HCT116 (cell line): ENCODE measurements around the gene ADRA2A. TPM values are rescaled to one million over a fixed set of nuclear protein-coding genes. Genes with fewer than 3 reads are reported as not detected.

Experiments
- ATAC-seq: fragments of 200-7000 bp; cut with Tn5 transposase; 2 replicates; pipeline ENCODE4 v1.9.1; 2020; ENCODE audit warnings: mild to moderate bottlenecking, moderate library complexity
- BruUV-seq: library from RNA; stranded (reverse); fragments of 400-500 nt; replicated peaks from 2 replicates; lab custom pipeline; 2021; lab: Mats Ljungman, UMichigan
- CTCF ChIA-PET: fragments of 300-600 bp; sonication (Branson Sonifier 250); formaldehyde crosslinking; loops from one replicate; lab custom pipeline; 2021; ENCODE audit warnings: antibody characterized with exemption; lab: Charles Lee
- POLR2A ChIA-PET: fragments of 300-600, 350-600 bp; sonication (Branson Sonifier 250); formaldehyde crosslinking; loops from one replicate; lab custom pipeline; 2021; ENCODE audit warnings: antibody characterized with exemption; lab: Charles Lee
- RAD21 ChIA-PET, 2 experiments: fragments of 300-600 bp; sonication (Branson Sonifier 250); formaldehyde crosslinking; loops; one replicate each; lab custom pipeline; 2023; ENCODE audit warnings: low total read pairs in 2 of 2; ENCODE audit not compliant: uncharacterized antibody in 2 of 2, unreplicated experiment in 2 of 2, low non-redundant PET in 1 of 2; lab: Charles Lee
- DNase-seq: peaks from one replicate; pipeline ENCODE4 v3.0.0-alpha.2; 2010; ENCODE audit warnings: low read depth, low spot score
- H2AFZ ChIP-seq: fragments of 200-600 bp; shearing (Covaris generic), sonication (generic); 2 replicates; pipeline ENCODE4 v1.6.1; 2017; ENCODE audit warnings: low read depth, mixed run types, mixed read lengths, antibody characterized with exemption, low read length; ENCODE audit not compliant: poor library complexity, severe bottlenecking
- H3K27ac ChIP-seq: 2 replicates; pipeline ENCODE4 v1.5.1; 2012; ENCODE audit warnings: low read depth, low read length
- H3K27me3 ChIP-seq: fragments of 200-600 bp; sonication (generic); 2 replicates; pipeline ENCODE4 v1.6.1; 2016; ENCODE audit warnings: mixed run types, low read length, mixed read lengths; ENCODE audit not compliant: insufficient read depth
- H3K36me3 ChIP-seq, 2 experiments: fragments of 200-500 bp in 1 of 2; fragments of 200-600 bp in 1 of 2; sonication (Bioruptor generic) in 1 of 2; sonication (generic) in 1 of 2; 2 replicates each; pipeline versions ENCODE4 v1.5.1 to v1.6.1; 2014 to 2016; ENCODE audit warnings: low read length in 2 of 2, inconsistent platforms in 1 of 2, mixed read lengths in 1 of 2, mixed run types in 1 of 2; ENCODE audit not compliant: insufficient read depth in 2 of 2, control insufficient read depth in 1 of 2
- H3K4me1 ChIP-seq, 2 experiments: fragments of 200-600 bp in 1 of 2; sonication (generic) in 1 of 2; 2 replicates each; pipeline versions ENCODE4 v1.5.1 to v1.6.1; 2012 to 2017; ENCODE audit warnings: low read length in 2 of 2, inconsistent platforms in 1 of 2, mild to moderate bottlenecking in 1 of 2, mixed read lengths in 1 of 2, mixed run types in 1 of 2, moderate library complexity in 1 of 2; ENCODE audit not compliant: insufficient read depth in 2 of 2, control insufficient read depth in 1 of 2
- H3K4me2 ChIP-seq: fragments of 200-600 bp; sonication (generic); 2 replicates; pipeline ENCODE4 v1.6.1; 2017; ENCODE audit warnings: mixed run types, low read length, mixed read lengths
- H3K4me3 ChIP-seq, 2 experiments: fragments of 200-600 bp in 1 of 2; sonication (generic) in 1 of 2; replicated peaks in 1 of 2; 2 replicates each; pipeline ENCODE4 v1.5.1; 2011 to 2016; ENCODE audit warnings: low read length in 2 of 2, control low read depth in 1 of 2, low read depth in 1 of 2, mild to moderate bottlenecking in 1 of 2, mixed read lengths in 1 of 2, mixed run types in 1 of 2
- H3K79me2 ChIP-seq: fragments of 200-600 bp; sonication (generic); 2 replicates; pipeline ENCODE4 v1.6.1; 2017; ENCODE audit warnings: mild to moderate bottlenecking, mixed run types, low read length, moderate library complexity, mixed read lengths; ENCODE audit not compliant: insufficient read depth
- H3K9ac ChIP-seq: fragments of 200-600 bp; sonication (generic); 2 replicates; pipeline ENCODE4 v1.6.1; 2016; ENCODE audit warnings: low read length, mixed read lengths
- H3K9me2 ChIP-seq: fragments of 200-600 bp; sonication (generic), shearing (Covaris generic); 2 replicates; pipeline ENCODE4 v1.6.1; 2017; ENCODE audit warnings: mixed run types, mild to moderate bottlenecking, moderate library complexity; ENCODE audit not compliant: insufficient read depth
- H3K9me3 ChIP-seq, 2 experiments: fragments of 200-500 bp in 1 of 2; fragments of 200-600 bp in 1 of 2; sonication (Bioruptor generic) in 1 of 2; sonication (generic) in 1 of 2; 2 replicates each; pipeline ENCODE4 v1.6.1; 2014 to 2017; ENCODE audit warnings: low read length in 2 of 2, mixed read lengths in 2 of 2, inconsistent platforms in 1 of 2, low read depth in 1 of 2, mild to moderate bottlenecking in 1 of 2, mixed run types in 1 of 2, moderate library complexity in 1 of 2; ENCODE audit not compliant: control insufficient read depth in 1 of 2, insufficient read depth in 1 of 2
- H4K20me1 ChIP-seq: fragments of 200-600 bp; sonication (generic), shearing (Covaris generic); 2 replicates; pipeline ENCODE4 v1.6.1; 2017; ENCODE audit warnings: mixed run types, mild to moderate bottlenecking, moderate library complexity; ENCODE audit not compliant: insufficient read depth
- CBX3 ChIP-seq: IDR thresholded peaks from 2 replicates; pipeline ENCODE4 v1.6.1; 2012; ENCODE audit warnings: low read depth
- CEBPB ChIP-seq: IDR thresholded peaks from 2 replicates; pipeline ENCODE4 v1.6.1; 2012; ENCODE audit warnings: low read depth
- CTCF ChIP-seq, 3 experiments: fragments of 200-600 bp in 1 of 3; sonication (generic) in 1 of 3; IDR thresholded peaks in 2 of 3; conservative IDR thresholded peaks in 1 of 3; 2 replicates each; pipeline ENCODE4 v1.5.1; 2012 to 2017; ENCODE audit warnings: low read depth in 2 of 3, low read length in 2 of 3, antibody characterized with exemption in 1 of 3, borderline replicate concordance in 1 of 3, control low read depth in 1 of 3, mild to moderate bottlenecking in 1 of 3, mixed read lengths in 1 of 3, mixed run types in 1 of 3, moderate library complexity in 1 of 3; ENCODE audit not compliant: insufficient read depth in 1 of 3
- ELF1 ChIP-seq: IDR thresholded peaks from 2 replicates; pipeline ENCODE4 v1.6.1; 2012; ENCODE audit warnings: low read depth, borderline replicate concordance
- EZH2 ChIP-seq: fragments of 200-600 bp; sonication (generic); IDR thresholded peaks from 2 replicates; pipeline ENCODE4 v1.6.1; 2017; ENCODE audit warnings: antibody characterized with exemption, mixed run types
- EZH2phosphoT487 ChIP-seq: fragments of 200-600 bp; IDR thresholded peaks from 2 replicates; pipeline ENCODE4 v1.6.1; 2018; ENCODE audit warnings: antibody characterized with exemption, borderline replicate concordance
- JUND ChIP-seq: IDR thresholded peaks from 2 replicates; pipeline ENCODE4 v1.6.1; 2012
- MAX ChIP-seq: IDR thresholded peaks from 2 replicates; pipeline ENCODE4 v1.6.1; 2012
- POLR2AphosphoS5 ChIP-seq: IDR thresholded peaks from 2 replicates; pipeline ENCODE4 v1.6.1; 2011; ENCODE audit warnings: mild to moderate bottlenecking, low read depth, low read length, moderate library complexity
- RAD21 ChIP-seq: IDR thresholded peaks from 2 replicates; pipeline ENCODE4 v1.6.1; 2012; ENCODE audit warnings: low read depth, mild to moderate bottlenecking
- REST ChIP-seq: IDR thresholded peaks from 2 replicates; pipeline ENCODE4 v1.6.1; 2012; ENCODE audit warnings: low read depth
- SIN3A ChIP-seq: IDR thresholded peaks from 2 replicates; pipeline ENCODE4 v1.6.1; 2012; ENCODE audit warnings: low read depth
- SRF ChIP-seq: IDR thresholded peaks from 2 replicates; pipeline ENCODE4 v1.6.1; 2012; ENCODE audit warnings: low read depth
- TCF7L2 ChIP-seq: IDR thresholded peaks from 2 replicates; pipeline ENCODE4 v1.7.0; 2011; ENCODE audit warnings: borderline replicate concordance, inconsistent platforms; ENCODE audit not compliant: insufficient read depth, insufficient read length; ENCODE audit errors: extremely low read depth
- YY1 ChIP-seq: IDR thresholded peaks from 2 replicates; pipeline ENCODE4 v1.6.1; 2011; ENCODE audit warnings: low read length, low read depth, moderate library complexity, mild to moderate bottlenecking; ENCODE audit not compliant: insufficient replicate concordance; ENCODE audit errors: extremely low read depth
- ZBTB33 ChIP-seq: IDR thresholded peaks from 2 replicates; pipeline ENCODE4 v1.6.1; 2011; ENCODE audit warnings: mild to moderate bottlenecking, low read length, moderate library complexity; ENCODE audit not compliant: insufficient replicate concordance; ENCODE audit errors: extremely low read depth
- ZNF274 ChIP-seq: fragments of 200-500 bp; sonication (Bioruptor generic); IDR thresholded peaks from 2 replicates; pipeline ENCODE4 v1.6.1; 2014; ENCODE audit warnings: mild to moderate bottlenecking, low read depth, low read length, inconsistent platforms
- intact Hi-C: fragments of 100-400 bp; cut with micrococcal nuclease; formaldehyde crosslinking; loops from 2 replicates; pipeline ENCODE4 v1.10.0; 2022
- total RNA-seq: library from RNA; stranded (reverse); gene quantifications from one replicate; pipeline ENCODE4 v1.2.1, GENCODE V29; 2021; ENCODE audit not compliant: unreplicated experiment

The ADRA2A gene
- total RNA-seq, 1 experiment from 2014 or later, result 0.15 TPM

GRCh38 chr10:111113238-111113960, 36.6 kb downstream of the ADRA2A start:
- RAD21 ChIA-PET, result no interaction called here
- no TSS peak for BruUV-seq
- POLR2A ChIA-PET, result no interaction called here
- Histone ChIP-seq H3K27me3 (0 out of 2 replicates have a peak, but pooled peaks cover 5% of the 10 kb centered on the region), H3K4me3 (no peak overlapping the region), H3K79me2 (no peaks in the 10 kb centered on the region), H3K27ac (no peak overlapping the region), H4K20me1 (no peaks in the 10 kb centered on the region), H3K9me3 (no peaks in the 10 kb centered on the region), H3K36me3 (no peaks in the 10 kb centered on the region), H3K9me2 (no peaks in the 10 kb centered on the region), H3K9ac (no peak overlapping the region), H3K4me1 (peaks cover 0 to 11% of the 10 kb centered on the region in 2 experiments; a peak in 2 of 4 replicates), H3K4me2 (no peak overlapping the region), H2AFZ (no peak overlapping the region)
- TF ChIP-seq REST (no peak), ELF1 (no peak), EZH2 (no peak), TCF7L2 (no peak), CTCF (IDR thresholded peaks at IDR 0.05 in 2 of 3, conservative IDR thresholded peaks at IDR 0.05 in 1 of 3; ENCODE audit: borderline replicate concordance in 1 of 3, insufficient read depth in 1 of 3, low read depth in 2 of 3, low read length in 2 of 3) (no peak), SRF (no peak), ZBTB33 (no peak), POLR2AphosphoS5 (no peak), CEBPB (no peak), MAX (no peak), RAD21 (no peak), SIN3A (no peak), YY1 (no peak), ZNF274 (no peak), JUND (no peak), CBX3 (no peak), EZH2phosphoT487 (no peak)
- no peak for ATAC-seq
- DNase-seq, result no peak
- CTCF ChIA-PET, result no interaction called here
- intact Hi-C loops, result no loop called here
